ENCODE data around the gene RIOK2.

RIOK2 gene

GRCh38 chr5:97131139-97131710, 51.8 kb downstream of the RIOK2 start:
- in situ Hi-C loops (cut with MboI; ENCODE audit: low sequenced_read_pairs) = no loop called here

DNA sequence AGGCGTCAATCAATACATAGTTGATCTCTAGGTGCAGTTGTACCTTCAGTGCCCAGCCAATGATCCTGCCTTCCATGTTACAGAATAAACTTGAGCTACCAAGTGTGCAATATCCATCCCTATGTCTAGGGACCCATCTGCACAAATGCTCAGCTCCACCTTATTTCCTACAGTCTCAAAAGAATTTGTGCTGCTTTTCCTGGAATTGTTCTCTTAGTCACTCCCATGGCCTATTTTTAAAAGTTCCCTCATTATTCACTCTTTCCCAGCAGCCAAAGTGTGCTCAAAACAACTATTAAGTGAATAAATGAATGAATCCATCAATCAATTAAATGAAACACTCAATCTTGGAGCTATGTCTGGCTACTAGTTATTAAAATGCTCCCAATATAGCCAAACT, 55.3 kb downstream of the RIOK2 start:
- in situ Hi-C loops (cut with MboI; ENCODE audit: low sequenced_read_pairs) = no loop called here

GRCh38 chr5:97125125-97125683, 57.8 kb downstream of the RIOK2 start:
- in situ Hi-C loops (cut with MboI; ENCODE audit: low sequenced_read_pairs) = no loop called here

GRCh38 chr5:97124335-97124734, 58.7 kb downstream of the RIOK2 start:
- in situ Hi-C loops (cut with MboI; ENCODE audit: low sequenced_read_pairs) = no loop called here

DNA sequence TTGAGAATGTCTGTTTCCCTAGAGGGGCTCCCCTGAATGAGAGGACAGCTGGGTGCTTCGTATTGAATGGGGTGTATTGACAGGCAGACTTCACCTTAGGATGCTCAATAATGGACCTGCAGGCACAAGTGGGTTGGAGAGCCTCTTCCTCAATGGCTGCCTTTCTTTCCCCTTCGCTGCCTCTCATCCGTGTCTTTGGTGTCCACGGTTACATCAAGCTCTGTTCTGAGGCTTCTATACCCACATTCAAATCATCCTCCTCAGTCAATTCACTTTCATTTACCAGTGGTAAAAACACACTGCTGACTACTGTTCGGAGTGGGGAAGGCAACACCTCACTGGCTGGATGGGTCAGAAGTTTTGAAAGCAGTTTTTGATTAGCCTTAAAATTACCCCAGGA, 61.2 kb downstream of the RIOK2 start:
- in situ Hi-C loops (cut with MboI; ENCODE audit: low sequenced_read_pairs) = no loop called here

- in situ Hi-C loops (cut with MboI; ENCODE audit: low sequenced_read_pairs) = no loop called here
Observed at GRCh38 chr5:97120195-97120594, 62.9 kb downstream of the RIOK2 start.

GRCh38 chr5:97119007-97119390, 64.0 kb downstream of the RIOK2 start:
- in situ Hi-C loops (cut with MboI; ENCODE audit: low sequenced_read_pairs) = no loop called here

DNA sequence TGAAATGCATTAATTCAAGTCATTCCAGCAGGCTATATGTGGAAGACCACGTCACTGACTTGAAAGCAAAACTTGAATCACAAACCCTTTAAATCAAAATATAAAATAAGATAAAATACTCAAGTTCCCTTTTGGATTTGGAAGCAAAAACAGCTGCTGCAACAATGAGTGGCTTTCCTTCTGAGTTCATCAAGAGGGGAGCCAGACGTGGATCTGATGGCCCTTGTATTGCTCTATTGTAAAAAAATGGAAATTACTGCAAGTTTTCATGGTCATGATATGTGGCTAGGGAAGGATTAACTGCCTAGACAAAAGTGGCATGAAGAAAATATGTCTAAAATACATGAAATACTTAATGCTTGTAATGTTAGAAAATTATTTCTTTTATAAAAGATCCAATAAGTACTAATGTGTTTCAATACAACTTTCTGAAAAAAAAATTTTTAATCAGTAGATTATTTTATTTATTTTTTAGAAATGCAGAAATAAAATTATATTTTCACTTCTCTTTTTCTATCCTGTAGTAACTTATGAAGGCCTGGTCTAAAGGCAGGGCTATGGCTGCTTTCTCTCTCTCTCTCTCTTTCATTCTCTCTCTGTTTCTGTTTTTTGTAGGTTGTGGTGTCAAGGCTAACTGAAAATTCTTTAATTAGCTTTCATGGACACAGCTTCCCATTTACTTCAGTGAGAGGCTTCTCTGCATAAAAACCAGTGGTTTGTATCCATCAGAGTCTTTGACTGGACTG, 64.6 kb downstream of the RIOK2 start:
- in situ Hi-C loops (cut with MboI; ENCODE audit: low sequenced_read_pairs) = no loop called here

GRCh38 chr5:97115932-97116331, 67.1 kb downstream of the RIOK2 start:
- in situ Hi-C loops (cut with MboI; ENCODE audit: low sequenced_read_pairs) = no loop called here

DNA sequence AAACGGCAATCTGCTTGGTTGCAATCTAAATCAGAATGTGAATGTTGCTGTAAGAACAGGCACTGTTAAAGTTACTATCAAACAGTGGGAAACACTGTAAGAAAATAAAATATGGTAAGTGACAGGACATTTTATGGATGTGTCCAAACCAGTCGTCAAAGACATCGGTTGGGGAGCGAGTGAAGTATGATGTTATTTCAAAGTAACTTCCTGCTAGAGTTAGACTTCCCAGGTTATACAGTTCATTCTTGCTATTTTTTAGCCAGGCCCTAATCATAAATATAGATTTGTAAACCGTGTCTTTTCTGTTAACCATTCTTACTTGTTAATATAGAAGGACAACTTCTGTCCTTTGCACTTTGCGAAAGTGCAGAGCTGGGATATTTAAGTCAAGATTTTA, 70.8 kb downstream of the RIOK2 start:
- in situ Hi-C loops (cut with MboI; ENCODE audit: low sequenced_read_pairs) = no loop called here

DNA sequence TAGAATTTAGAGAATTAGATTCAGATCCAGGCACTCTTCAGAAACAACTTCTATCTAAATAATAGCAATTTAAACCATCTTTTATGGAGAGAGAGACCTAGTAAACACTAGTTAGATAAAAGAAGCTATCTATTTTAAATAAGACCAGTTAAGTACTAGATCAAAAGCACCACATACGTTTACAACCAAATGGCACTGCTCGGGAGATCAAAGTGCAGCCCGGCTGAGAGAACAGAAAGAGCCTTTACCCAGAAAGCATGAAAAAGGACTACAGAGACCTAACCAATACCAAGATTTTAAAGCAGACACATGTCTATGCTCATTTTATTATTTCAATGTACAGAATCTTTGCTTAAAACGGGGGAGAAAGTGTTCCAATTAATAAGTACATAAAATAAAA, 71.4 kb downstream of the RIOK2 start:
- in situ Hi-C loops (cut with MboI; ENCODE audit: low sequenced_read_pairs) = no loop called here

DNA sequence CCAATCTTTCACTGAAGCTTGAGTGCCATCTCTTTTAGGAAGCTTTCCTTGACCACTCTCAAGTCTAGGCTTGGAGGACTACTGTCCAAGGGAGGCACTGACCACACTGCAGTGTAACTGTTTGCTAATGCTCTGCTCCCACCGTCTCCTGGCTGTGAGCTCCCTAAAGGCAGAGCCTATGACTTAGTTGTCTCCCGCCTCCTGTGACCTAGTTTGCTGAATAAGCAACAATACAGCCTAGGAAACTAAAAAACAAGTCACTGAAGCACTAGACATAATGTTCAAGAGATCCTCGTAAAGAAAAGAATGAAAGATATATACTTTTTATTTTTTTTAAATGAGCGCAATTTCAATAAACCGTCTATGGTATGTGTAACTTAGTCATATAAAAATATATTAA, 72.0 kb downstream of the RIOK2 start:
- in situ Hi-C loops (cut with MboI; ENCODE audit: low sequenced_read_pairs) = no loop called here
